Thymus (tissue), 14 donors: ENCODE results near the gene TMEM151A. TPM values are rescaled to one million over a fixed set of nuclear protein-coding genes. Genes with fewer than 3 reads are reported as not detected.
"Not testable (repeated sequence)": the region's sequence is repeated elsewhere in the genome, so short reads cannot be mapped to it uniquely, and the experiment has no call there.

Source experiments
- DNase-seq, 9 donors: peaks; one replicate each; pipeline ENCODE4 v3.0.0-alpha.2; 2013; ENCODE audit warnings: low spot score in 9 of 9, low read depth in 6 of 9, missing footprints in 1 of 9
- H3K27ac ChIP-seq, 2 donors: one replicate each; pipeline ENCODE4 v1.5.1; 2013; ENCODE audit warnings: control low read depth in 1 of 2, low read depth in 1 of 2, low read length in 1 of 2, mild to moderate bottlenecking in 1 of 2, moderate library complexity in 1 of 2
- H3K27me3 ChIP-seq, 2 donors: one replicate each; pipeline ENCODE4 v1.5.1; 2013; ENCODE audit warnings: low read length in 1 of 2; ENCODE audit not compliant: control insufficient read depth in 2 of 2, insufficient read depth in 1 of 2
- H3K36me3 ChIP-seq, 2 donors: one replicate each; pipeline ENCODE4 v1.5.1; 2013; ENCODE audit warnings: low read length in 1 of 2, mild to moderate bottlenecking in 1 of 2, moderate library complexity in 1 of 2; ENCODE audit not compliant: control insufficient read depth in 2 of 2, insufficient read depth in 2 of 2
- H3K4me1 ChIP-seq, 2 donors: one replicate each; pipeline ENCODE4 v1.5.1; 2013; ENCODE audit warnings: low read length in 2 of 2; ENCODE audit not compliant: control insufficient read depth in 2 of 2, insufficient read depth in 2 of 2
- H3K4me3 ChIP-seq, 2 donors: one replicate each; pipeline ENCODE4 v1.5.1; 2013; ENCODE audit warnings: low read length in 2 of 2, control low read depth in 1 of 2, mild to moderate bottlenecking in 1 of 2
- H3K9me3 ChIP-seq, 2 donors: one replicate each; pipeline ENCODE4 v1.5.1; 2013; ENCODE audit warnings: low read length in 1 of 2, mild to moderate bottlenecking in 1 of 2; ENCODE audit not compliant: control insufficient read depth in 2 of 2, insufficient read depth in 1 of 2
- WGBS: extraction: QIAGEN DNeasy Blood & Tissue Kit; methylation state at CpG from one replicate; pipeline ENCODE4 v1.1.7; 2013; 5-methylcytosine and 5-hydroxymethylcytosine counted together
- long read RNA-seq, 10 donors: transcript quantifications; one replicate each; lab custom pipeline, GENCODE V29; 2026
- polyA plus RNA-seq: library from polyadenylated mRNA; stranded (reverse); fragments of 200-250 nt; gene quantifications from one replicate; pipeline ENCODE4 v1.2.3, GENCODE V29; 2013
- total RNA-seq: library from RNA; stranded (reverse); fragments of 120-200 nt; gene quantifications from one replicate; pipeline ENCODE4 v1.2.4, GENCODE V29; 2013
- donor health status: healthy.

TMEM151A gene
- not detected for total RNA-seq
- 0.02 TPM for polyA plus RNA-seq
- long read RNA-seq, donor 1, result 0 reads
- long read RNA-seq, donor 2, result 0 reads
- long read RNA-seq, donor 3, result 0 reads
- long read RNA-seq, donor 4, result 0 reads
- long read RNA-seq, donor 5, result 0 reads
- long read RNA-seq, donor 6, result 0 reads
- long read RNA-seq, donor 7, result 0 reads
- long read RNA-seq, donor 8, result 0 reads
- long read RNA-seq, donor 9, result 0 reads
- long read RNA-seq, donor 10, result 0 reads

GRCh38 chr11:66291706-66292542 lies at the start of gene TMEM151A:
Gene TMEM151A, plus strand, starts transcription at chr11:66291894. Its CDS starts 120 bp downstream, at chr11:66292014.
- peaks cover 0 to 10% of the 10 kb centered on the region in 2 donors for H3K9me3 ChIP-seq
- H3K4me1 ChIP-seq, result peaks cover 22 to 35% of the 10 kb centered on the region in 2 donors
- no peak for DNase-seq
- peaks cover 43 to 68% of the 10 kb centered on the region in 2 donors for H3K27me3 ChIP-seq
- peak within 1 kb of the TSS in 1 of 2 donors; percentile 48 for H3K4me3 ChIP-seq
- no peak within 1 kb of the TSS for H3K27ac ChIP-seq
- 3% methylated on average over 95 of the region's 95 CpGs for WGBS
- H3K36me3 ChIP-seq, result peaks cover under 1 to 1% of the 10 kb centered on the region in 2 donors

- peak overlapping the region; percentile 87 to 97 for H3K27ac ChIP-seq
- WGBS, result 33% methylated on average over 14 of the region's 14 CpGs
Observed at GRCh38 chr11:66242095-66242765, 49.5 kb upstream of the TMEM151A start.

GRCh38 chr11:66243782-66244535 lies 47.7 kb upstream of the TMEM151A start:
- peak overlapping the region; percentile 17 to 34 for H3K4me3 ChIP-seq
- H3K9me3 ChIP-seq, result no peaks in the 10 kb centered on the region
- peak in 8 of 9 donors; percentile 70 to 94 (median 84) for DNase-seq
- peaks cover 53 to 87% of the 10 kb centered on the region in 2 donors for H3K4me1 ChIP-seq
- H3K27ac ChIP-seq, result peak overlapping the region; percentile 87 to 97
- WGBS, result 45% methylated on average over 13 of the region's 13 CpGs
- peaks cover 13 to 44% of the 10 kb centered on the region in 2 donors for H3K36me3 ChIP-seq
- no peaks in the 10 kb centered on the region for H3K27me3 ChIP-seq

More at GRCh38 chr11:66242095-66242765, 49.5 kb upstream of the TMEM151A start:
- DNase-seq, result peak in 6 of 9 donors; percentile 65 to 92 (median 82)
- Histone ChIP-seq H3K27me3 (no peaks in the 10 kb centered on the region), H3K36me3 (peaks cover 15 to 44% of the 10 kb centered on the region in 2 donors), H3K4me3 (peak overlapping the region; percentile 22 to 24), H3K9me3 (no peaks in the 10 kb centered on the region), H3K4me1 (peaks cover 58 to 96% of the 10 kb centered on the region in 2 donors)

- Histone ChIP-seq H3K27me3 (no peaks in the 10 kb centered on the region), H3K4me1 (peaks cover 28 to 68% of the 10 kb centered on the region in 2 donors), H3K9me3 (no peaks in the 10 kb centered on the region), H3K4me3 (no peak overlapping the region), H3K36me3 (peaks cover 10 to 33% of the 10 kb centered on the region in 2 donors), H3K27ac (no peak overlapping the region)
- no peak for DNase-seq
- 97% methylated on average over 4 of the region's 4 CpGs for WGBS
Observed at GRCh38 chr11:66247295-66247694, 44.4 kb upstream of the TMEM151A start.

- H3K27ac ChIP-seq, result peak overlapping the region in 1 of 2 donors; percentile 48
- H3K27me3 ChIP-seq, result no peaks in the 10 kb centered on the region
- H3K4me3 ChIP-seq, result no peak overlapping the region
- H3K4me1 ChIP-seq, result peaks cover 24 to 67% of the 10 kb centered on the region in 2 donors
- 79% methylated on average over 3 of the region's 3 CpGs for WGBS
- DNase-seq, result peak in 1 of 9 donors; percentile 26
- H3K9me3 ChIP-seq, result no peaks in the 10 kb centered on the region
- peaks cover 10 to 28% of the 10 kb centered on the region in 2 donors for H3K36me3 ChIP-seq
Observed at GRCh38 chr11:66247801-66248200, 43.9 kb upstream of the TMEM151A start.

- no peaks in the 10 kb centered on the region for H3K9me3 ChIP-seq
- H3K27me3 ChIP-seq, result no peaks in the 10 kb centered on the region
- peaks cover 10 to 28% of the 10 kb centered on the region in 2 donors for H3K36me3 ChIP-seq
- H3K4me1 ChIP-seq, result peaks cover 15 to 64% of the 10 kb centered on the region in 2 donors
- no peak overlapping the region for H3K27ac ChIP-seq
- H3K4me3 ChIP-seq, result no peak overlapping the region
- no peak for DNase-seq
- WGBS, result 95% methylated on average over 6 of the region's 6 CpGs
Observed at GRCh38 chr11:66248903-66249302, 42.8 kb upstream of the TMEM151A start.

- Histone ChIP-seq H3K9me3 (no peaks in the 10 kb centered on the region), H3K27me3 (no peaks in the 10 kb centered on the region), H3K36me3 (peaks cover 10 to 15% of the 10 kb centered on the region in 2 donors), H3K4me1 (peaks cover 16 to 67% of the 10 kb centered on the region in 2 donors), H3K27ac (no peak overlapping the region), H3K4me3 (no peak overlapping the region)
- no peak for DNase-seq
- 93% methylated on average over 7 of the region's 7 CpGs for WGBS
Observed at GRCh38 chr11:66251809-66252208, 39.9 kb upstream of the TMEM151A start.

- H3K36me3 ChIP-seq, H3K27me3 ChIP-seq, H3K27ac ChIP-seq, DNase-seq, H3K9me3 ChIP-seq, H3K4me3 ChIP-seq: not testable (repeated sequence)
- H3K4me1 ChIP-seq, result peaks cover 16 to 60% of the 10 kb centered on the region in 2 donors
- 98% methylated on average over 6 of the region's 6 CpGs for WGBS
Observed at GRCh38 chr11:66253081-66253480, 38.6 kb upstream of the TMEM151A start.
